SH-SY5Y (cell line): ENCODE measurements around the gene FLAD1.
A peak's percentile ranks its signal among the peaks of the same experiment; 100 is the strongest.

Experiments
- GATA2 ChIP-seq: IDR thresholded peaks from 2 replicates; pipeline ENCODE4 v1.6.1; 2011; ENCODE audit warnings: mild to moderate bottlenecking, low read depth, low read length
- GATA3 ChIP-seq: IDR thresholded peaks from 2 replicates; pipeline ENCODE4 v1.6.1; 2011; ENCODE audit warnings: low read depth, mild to moderate bottlenecking, low read length, moderate library complexity

Gene FLAD1

DNA sequence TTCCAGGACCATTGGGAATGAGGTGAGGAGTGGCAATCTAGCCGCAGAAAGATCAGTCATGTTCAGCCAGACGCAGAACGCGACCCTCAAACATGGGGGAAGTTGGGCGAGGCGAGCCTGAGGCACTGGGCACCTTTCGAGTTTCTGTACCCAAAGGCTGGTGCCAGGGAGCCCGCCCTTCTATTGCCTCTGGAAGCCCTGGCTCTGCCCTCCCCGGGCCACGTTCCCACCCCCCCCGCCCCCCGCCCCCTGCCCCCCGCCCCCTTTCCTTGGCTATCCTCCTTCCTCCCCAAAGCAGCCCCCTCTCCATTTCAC lies 17.2 kb downstream of the FLAD1 start:
- TF ChIP-seq GATA3 (no peak), GATA2 (no peak)

DNA sequence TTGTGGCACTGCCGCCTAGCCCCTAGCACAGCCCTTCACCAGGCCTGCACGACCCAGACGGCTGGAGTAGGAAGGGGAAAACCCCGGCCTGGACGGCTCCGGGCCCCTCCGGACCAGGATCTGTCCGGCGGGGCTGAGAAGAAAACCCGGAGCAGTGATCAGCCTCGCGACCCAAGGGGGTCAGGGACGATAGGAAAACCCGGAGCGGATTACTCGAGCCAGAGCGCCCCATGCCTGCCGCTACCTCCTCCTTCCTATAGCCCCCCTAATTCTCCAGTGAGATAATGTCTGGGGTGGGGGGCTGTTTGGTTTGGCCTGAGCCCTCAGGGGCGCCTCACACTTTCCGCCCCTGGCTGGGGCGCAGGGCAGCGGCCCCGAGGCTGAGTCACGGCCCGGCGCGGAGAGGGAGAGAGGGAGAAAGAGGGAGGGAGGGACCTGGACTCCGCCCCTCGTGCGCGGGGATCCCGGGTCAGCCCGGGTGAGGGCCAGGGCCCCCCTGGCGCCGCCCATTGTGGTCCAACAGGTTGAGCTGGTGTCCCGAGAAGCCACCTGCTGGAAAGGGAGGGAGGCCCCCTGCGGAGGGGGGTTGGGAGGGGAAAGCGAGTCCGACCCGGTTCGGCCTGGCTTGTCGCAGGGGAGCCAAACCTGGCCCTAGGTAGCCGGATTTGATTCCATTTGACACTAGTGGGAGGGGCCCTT lies 17.7 kb downstream of the FLAD1 start:
- TF ChIP-seq GATA2 (0 out of 2 replicates have a peak, but pooled peaks have one; percentile 24), GATA3 (no peak)

DNA sequence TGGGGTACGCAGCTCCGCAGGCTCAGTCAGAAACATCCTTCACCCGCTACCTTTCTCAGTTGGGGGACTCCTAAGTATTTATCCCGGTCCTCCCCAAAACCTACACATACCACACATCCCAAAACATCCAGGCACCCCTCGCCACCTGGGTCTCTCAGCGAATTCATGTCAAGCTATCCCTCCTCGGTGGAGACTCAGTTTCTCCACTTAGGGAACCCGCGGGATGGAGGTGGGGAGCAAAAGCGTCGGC lies 18.2 kb downstream of the FLAD1 start:
- no peak for TF ChIP-seq GATA2

DNA sequence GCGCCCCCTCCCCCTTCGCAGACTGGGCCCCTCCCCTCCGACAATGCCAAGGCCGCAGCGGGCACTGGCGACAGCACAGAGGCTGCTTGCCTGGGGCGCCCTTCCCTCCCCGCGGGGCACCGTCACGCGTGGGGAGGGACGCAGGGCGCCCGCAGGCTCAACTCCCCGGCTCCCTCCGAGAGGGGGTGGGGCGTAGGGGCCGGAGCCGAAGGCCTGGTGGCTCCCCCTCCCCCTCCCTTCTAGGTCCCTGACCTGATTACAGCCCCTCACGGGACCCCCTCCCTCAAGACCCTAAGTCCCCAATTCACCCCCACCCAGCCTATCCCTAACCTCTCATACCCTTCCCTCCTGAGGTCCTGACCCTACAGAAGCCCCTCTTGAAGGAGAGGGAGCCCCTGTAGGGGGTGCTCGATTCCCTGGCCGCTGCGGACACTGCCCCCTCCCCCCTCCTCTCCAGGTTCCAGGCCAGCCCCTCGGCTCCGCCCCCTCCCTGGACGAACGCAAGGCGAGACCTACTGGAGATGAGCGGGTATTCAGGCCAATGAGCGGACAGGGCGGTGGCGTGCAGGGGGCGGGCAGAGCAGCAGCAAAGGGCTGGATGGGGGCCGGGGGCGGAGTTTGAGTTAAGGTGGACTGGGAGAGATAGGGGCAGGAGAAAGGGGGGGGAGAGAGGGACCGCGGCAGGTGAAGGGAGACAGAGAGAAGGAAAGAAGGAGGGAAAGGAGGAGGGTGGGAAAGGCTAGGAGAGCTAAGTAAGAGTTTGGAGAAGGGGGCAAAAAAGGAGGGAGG lies 18.7 kb downstream of the FLAD1 start:
- TF ChIP-seq GATA2, result no peak
- no peak for TF ChIP-seq GATA3

DNA sequence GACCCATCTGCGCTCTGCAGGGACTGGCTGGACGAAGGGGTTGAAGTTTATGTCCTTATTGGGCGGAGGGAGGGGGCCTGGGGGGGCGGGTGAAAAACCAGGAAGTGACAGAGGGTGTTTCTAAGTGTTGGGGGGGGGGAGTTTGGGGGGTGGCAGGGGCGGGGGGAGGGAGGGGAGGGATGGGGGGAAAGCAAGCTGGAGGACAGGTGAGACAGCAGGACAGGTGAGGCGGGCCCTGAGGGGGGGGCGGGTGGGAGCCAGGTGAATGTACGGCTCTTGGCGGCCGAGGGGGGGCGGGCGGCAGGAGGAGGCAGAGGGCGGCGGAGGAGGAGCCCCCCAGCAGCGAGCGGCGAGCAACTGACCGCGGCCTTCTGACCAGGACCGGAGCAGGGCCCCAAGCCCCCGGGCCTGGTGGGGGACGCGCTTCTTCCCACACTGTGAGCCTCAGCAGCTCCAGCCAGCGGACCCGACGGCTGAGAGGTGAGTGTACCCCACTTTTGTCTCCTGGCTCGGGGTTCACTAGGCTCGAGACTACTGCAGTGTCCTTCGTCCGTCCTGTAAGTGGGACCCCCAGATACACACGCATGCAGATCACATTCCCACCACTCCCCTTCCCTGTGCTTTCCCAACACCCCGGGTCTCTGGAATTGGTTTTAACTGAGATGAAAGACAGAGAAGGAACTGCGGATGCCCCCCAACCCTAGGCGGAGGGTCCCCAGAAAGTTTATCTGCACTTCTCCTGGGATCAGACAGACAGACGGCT lies 19.5 kb downstream of the FLAD1 start, which contains the start of gene ZBTB7B:
TSS of gene ZBTB7B (plus strand) at position 339 of the 763 bp plus-strand sequence. CDS start 11,859 bp downstream, outside the sequence.
- TF ChIP-seq GATA2, result no peak
- no peak for TF ChIP-seq GATA3

DNA sequence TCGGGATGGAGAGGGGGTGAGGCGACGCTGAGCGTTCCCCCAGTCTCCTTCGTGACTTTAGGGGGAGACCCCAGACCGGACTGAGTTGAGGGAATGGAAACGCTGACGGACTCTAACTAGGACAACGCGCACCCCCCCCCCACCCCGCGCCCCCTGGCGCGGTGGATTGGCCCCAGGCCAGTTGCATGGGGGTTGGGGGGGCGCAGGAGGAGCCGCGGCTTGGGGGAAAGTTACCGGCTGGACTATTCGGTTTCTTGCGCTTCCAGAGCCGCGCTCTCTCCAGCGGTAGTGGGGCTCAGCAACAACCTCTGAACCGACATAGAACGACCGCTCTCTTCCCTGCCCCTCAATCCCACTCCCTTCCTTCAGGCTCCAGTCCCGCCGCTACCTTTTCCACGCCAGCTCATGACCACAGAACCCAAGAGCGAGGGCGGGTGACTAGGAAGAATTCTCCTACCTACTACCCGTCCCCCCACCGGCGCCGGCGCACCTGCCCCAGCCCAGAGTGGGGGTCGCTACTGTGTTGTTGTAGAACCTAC lies 20.2 kb downstream of the FLAD1 start:
- TF ChIP-seq GATA3 (no peak), GATA2 (no peak)

DNA sequence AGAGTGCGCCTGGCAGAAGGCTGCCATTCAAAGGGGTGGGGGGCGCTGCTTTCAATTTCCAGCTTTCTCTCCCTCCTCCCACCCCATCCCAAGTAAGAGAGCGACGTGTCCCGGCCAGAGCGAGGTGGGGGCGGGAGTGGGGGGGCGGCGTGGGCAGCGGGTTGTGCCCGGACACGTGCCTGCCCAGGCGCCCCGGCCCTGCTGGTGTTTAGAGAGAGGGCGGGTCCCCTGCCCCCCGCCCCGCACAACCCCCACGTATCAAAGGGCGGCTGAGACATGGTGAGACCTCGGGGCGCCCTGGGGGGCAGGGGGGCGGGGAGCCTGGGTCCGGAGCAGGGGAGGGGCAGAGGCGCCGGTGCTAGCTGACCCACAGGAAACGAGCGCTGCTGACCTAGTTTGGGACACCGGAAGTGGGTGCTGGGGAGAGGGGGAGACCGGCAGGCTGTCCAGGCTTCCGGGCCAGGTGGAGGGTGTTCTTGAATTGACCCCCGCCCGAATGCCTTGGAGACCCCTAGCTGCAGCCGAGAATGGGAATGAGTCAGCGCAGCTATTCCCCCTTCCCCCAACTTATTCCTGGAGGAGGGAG lies 20.7 kb downstream of the FLAD1 start:
- TF ChIP-seq GATA2, result no peak

DNA sequence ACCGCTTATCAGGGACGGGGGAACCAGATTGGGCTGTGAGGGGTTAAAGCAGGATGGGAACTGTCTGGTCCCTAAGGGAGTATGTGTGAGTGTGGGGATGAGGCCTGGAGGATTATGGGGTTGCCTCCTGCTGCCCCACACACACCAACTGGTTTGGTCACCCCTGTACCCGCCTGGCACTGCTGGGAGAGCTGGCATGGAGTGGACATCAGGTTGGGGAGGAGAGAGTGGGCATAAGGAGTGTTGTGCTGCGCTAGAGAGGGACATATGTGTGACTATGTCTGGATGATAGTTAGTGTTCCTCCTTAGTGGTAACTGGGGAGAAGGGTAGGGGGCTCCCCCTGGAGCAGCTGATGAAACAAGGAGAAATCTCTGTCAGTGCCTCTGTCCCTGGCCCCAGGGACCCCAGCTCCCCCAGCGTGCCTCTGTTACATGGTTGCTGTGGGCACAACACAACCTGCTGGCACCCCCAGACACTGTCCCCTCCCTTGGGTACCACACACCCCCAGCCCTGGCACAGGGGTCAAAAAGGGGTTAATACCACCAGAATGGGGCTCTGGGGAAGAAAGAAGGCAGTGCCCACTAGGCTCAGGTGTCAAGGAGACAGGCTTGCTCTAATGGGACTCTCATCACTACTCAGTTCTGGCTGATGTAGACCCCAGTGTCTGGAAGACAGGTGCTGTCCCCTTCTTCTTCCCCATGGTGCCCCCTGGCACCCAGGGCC lies 21.4 kb downstream of the FLAD1 start:
- TF ChIP-seq GATA3 (no peak), GATA2 (no peak)

DNA sequence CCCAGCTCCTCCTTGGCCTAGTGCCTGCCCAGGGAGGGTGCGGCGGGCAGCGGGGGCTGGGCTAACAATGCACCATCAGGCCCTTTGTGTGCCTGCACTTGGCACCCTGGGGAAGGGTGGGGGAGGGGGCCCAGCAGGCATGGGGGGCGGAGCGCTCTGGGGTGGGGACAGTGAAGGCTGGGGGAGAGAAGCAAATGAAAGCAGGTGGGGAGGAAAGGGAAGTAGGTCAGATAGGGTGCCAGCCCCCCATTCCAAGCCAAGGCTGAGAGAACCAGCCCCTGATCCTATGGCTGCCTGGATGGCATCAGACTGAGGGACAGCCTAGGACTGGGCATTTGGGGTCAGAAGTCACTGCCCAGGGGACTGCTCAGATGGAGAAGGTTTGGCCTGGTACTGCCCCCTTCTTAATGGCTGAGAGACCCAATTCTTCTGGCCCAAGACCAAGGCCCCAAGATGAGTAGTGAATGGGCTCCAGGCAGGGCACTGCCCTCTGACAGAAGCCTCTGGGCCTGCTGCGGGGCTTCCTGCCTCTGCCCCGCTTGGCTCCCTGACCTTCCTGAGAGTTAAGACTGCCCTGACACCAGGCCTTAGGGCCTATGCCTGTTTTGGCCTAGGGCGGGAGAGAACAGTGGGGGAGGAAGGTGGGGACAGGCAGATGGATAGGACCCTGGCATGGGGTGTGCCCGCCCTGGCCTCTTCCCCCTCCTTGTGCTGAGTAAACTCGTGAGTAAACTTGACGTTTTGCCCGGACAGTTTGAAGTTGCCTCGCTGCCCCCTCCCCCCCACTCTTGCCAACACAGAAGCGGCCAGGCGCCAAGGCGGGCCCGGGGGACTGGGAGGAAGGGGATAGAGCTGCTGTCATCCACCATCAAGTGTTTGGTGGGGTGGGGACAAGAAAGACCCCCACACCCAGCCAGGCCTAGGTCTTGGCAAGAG lies 22.2 kb downstream of the FLAD1 start:
- TF ChIP-seq GATA2 (no peak), GATA3 (no peak)

DNA sequence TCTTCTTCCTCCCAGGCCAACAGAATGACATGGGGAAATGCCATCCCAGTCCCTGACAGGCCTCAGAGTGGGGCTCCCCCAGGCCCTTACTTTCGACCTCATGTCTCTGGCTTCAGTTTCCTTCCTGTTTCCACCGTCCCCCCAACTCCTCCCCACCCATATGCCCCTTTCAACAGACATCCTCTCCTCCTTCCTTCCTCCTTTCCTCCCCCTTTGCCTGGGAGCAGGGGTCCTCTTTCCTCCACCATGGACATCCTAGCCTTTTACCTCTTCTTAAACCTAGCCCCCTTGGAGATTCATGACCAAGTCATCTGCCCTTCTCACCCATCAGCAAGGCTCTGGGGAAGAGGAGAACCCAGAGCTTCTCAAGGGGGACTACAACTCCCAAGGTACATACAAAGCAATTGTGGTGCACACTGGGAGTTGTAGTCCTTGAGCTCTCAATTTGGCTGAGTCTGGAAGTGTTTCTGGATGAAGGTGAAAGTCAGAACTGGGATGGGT lies 23.5 kb downstream of the FLAD1 start:
- TF ChIP-seq GATA3, result no peak
- TF ChIP-seq GATA2, result no peak

DNA sequence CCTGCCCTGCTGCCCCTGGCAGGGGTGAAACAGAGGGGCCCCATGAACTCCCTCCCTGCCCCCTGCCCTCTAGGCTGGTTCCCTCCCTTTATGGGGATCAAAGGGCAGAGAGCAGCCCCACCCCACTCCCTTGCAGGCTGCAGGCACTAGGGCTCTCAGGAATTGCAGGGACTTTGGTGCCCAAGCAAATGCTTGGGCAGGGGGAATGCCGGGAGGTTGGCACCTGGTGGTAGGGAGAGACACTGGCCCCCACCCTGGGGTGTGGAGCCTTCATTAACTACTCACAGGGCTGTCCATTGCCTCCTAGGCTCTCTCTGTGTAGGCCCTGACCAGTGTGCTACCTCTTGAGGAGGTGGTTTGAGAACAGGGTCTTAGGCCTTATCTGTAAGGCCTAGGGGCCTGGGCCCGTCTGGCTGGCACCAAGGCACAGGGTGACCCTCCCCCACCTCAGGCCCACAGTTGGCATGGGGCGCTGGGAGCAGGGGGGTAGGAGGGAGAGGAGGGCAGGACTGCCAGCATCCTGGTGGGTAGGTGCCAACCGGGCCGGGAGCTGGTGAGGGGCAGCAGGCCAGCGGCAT lies 24.2 kb downstream of the FLAD1 start:
- TF ChIP-seq GATA3 (no peak), GATA2 (no peak)
